K562 (cell line): ENCODE measurements around the gene ZBTB25. TPM values are rescaled to one million over a fixed set of nuclear protein-coding genes. Genes with fewer than 3 reads are reported as not detected.

Source experiments
- ATAC-seq: fragments of 200-7000 bp; cut with Tn5 transposase; 3 replicates; pipeline ENCODE4 v1.9.1; 2020; ENCODE audit warnings: moderate library complexity
- BruUV-seq: library from RNA; stranded (reverse); fragments of 400-500 nt; replicated peaks from 2 replicates; lab custom pipeline; 2021; lab: Mats Ljungman, UMichigan
- CTCF ChIA-PET: fragments of 300-600 bp; formaldehyde crosslinking; extraction: SDS; loops from one replicate; lab custom pipeline; 2021; ENCODE audit warnings: low intra/inter-chr PET ratio; lab: Yijun Ruan, JAX
- POLR2A ChIA-PET: fragments of 300-600, 350-650 bp; sonication (Branson Sonifier 250); formaldehyde crosslinking; extraction: SDS; loops from one replicate; lab custom pipeline; 2021; ENCODE audit warnings: antibody characterized with exemption, inconsistent platforms; lab: Yijun Ruan, JAX
- DNase-seq, 4 experiments: peaks; one replicate each; pipeline versions ENCODE4 v3.0.0 to v3.0.0-alpha.2; 2011 to 2018; ENCODE audit warnings: low spot score in 3 of 4, mixed read lengths in 3 of 4; ENCODE audit errors: extremely low read depth in 1 of 4
- FAIRE-seq: peaks from 2 replicates; lab custom pipeline; 2011; peaks lifted over from hg19 to GRCh38; lab: Jason Lieb, UNC
- H2AFZ ChIP-seq: 2 replicates; pipeline ENCODE4 v1.6.0; 2011; ENCODE audit warnings: low read depth, low read length, control low read depth, inconsistent platforms
- H3K27ac ChIP-seq: fragments of 200-600 bp; 3 replicates; pipeline ENCODE4 v1.8.0; 2011; ENCODE audit warnings: low read depth, mild to moderate bottlenecking, control low read depth, inconsistent platforms, low read length, moderate library complexity, mixed read lengths; ENCODE audit errors: extremely low read depth
- H3K27me3 ChIP-seq, 2 experiments: fragments of 300-600 bp in 1 of 2; 2 replicates in 1 of 2; 3 replicates in 1 of 2; pipeline versions ENCODE4 v1.6.0 to v1.8.0; 2011; ENCODE audit warnings: inconsistent platforms in 2 of 2, low read length in 2 of 2, mild to moderate bottlenecking in 1 of 2, mixed read lengths in 1 of 2, moderate library complexity in 1 of 2; ENCODE audit not compliant: control insufficient read depth in 2 of 2, insufficient read depth in 2 of 2
- H3K36me3 ChIP-seq: fragments of 300-600 bp; 3 replicates; pipeline ENCODE4 v1.8.0; 2011; ENCODE audit warnings: mild to moderate bottlenecking, low read length, inconsistent platforms; ENCODE audit not compliant: control insufficient read depth, insufficient read depth
- H3K4me1 ChIP-seq, 2 experiments: fragments of 200-600 bp in 1 of 2; replicated peaks in 1 of 2; 2 replicates in 1 of 2; 3 replicates in 1 of 2; pipeline versions ENCODE4 v1.5.1 to v1.8.0; 2011; ENCODE audit warnings: inconsistent platforms in 2 of 2, low read length in 2 of 2, mild to moderate bottlenecking in 1 of 2, mixed read lengths in 1 of 2, moderate library complexity in 1 of 2; ENCODE audit not compliant: control insufficient read depth in 2 of 2, insufficient read depth in 2 of 2
- H3K4me2 ChIP-seq: 2 replicates; pipeline ENCODE4 v1.6.1; 2011; ENCODE audit warnings: low read length, control low read depth, inconsistent platforms, mixed read lengths; ENCODE audit not compliant: insufficient read depth
- H3K4me3 ChIP-seq: fragments of 200-600 bp; sonication (generic), shearing (Covaris generic); 2 replicates; pipeline ENCODE4 v1.5.1; 2016; ENCODE audit warnings: control low read depth, inconsistent platforms
- H3K79me2 ChIP-seq: fragments of 200-600 bp; 3 replicates; pipeline ENCODE4 v1.8.0; 2011; ENCODE audit warnings: low read length, inconsistent platforms; ENCODE audit not compliant: control insufficient read depth, insufficient read depth
- H3K9ac ChIP-seq, 2 experiments: 2 replicates each; pipeline versions ENCODE4 v1.6.0 to v1.6.1; 2011; ENCODE audit warnings: low read depth in 2 of 2, low read length in 2 of 2, control low read depth in 1 of 2, inconsistent platforms in 1 of 2, mild to moderate bottlenecking in 1 of 2, mixed read lengths in 1 of 2; ENCODE audit not compliant: insufficient read depth in 1 of 2
- H3K9me1 ChIP-seq: one replicate; pipeline ENCODE4 v1.6.0; 2011; ENCODE audit warnings: inconsistent platforms, mild to moderate bottlenecking, low read length, moderate library complexity; ENCODE audit not compliant: control insufficient read depth, insufficient read depth
- H3K9me3 ChIP-seq: replicated peaks from 2 replicates; pipeline ENCODE4 v1.5.1; 2011; ENCODE audit warnings: low read depth, low read length, inconsistent platforms; ENCODE audit not compliant: control insufficient read depth, insufficient read depth
- H4K20me1 ChIP-seq: replicated peaks from 2 replicates; pipeline ENCODE4 v1.6.1; 2011; ENCODE audit warnings: low read length, inconsistent platforms, mixed read lengths; ENCODE audit not compliant: control insufficient read depth, insufficient read depth
- ILF3 ChIP-seq: fragments of 450-650 bp; IDR thresholded peaks from 2 replicates; pipeline ENCODE4 v1.6.1; 2018; ENCODE audit warnings: antibody characterized with exemption, mild to moderate bottlenecking, moderate library complexity, borderline replicate concordance
- JUNB ChIP-seq: fragments of 450-650 bp; formaldehyde crosslinking; conservative IDR thresholded peaks from 2 replicates; pipeline ENCODE4 v1.4.0; 2020; ENCODE audit warnings: mild to moderate bottlenecking
- MAZ ChIP-seq, 2 experiments: fragments of 450-650 bp in 1 of 2; sonication (generic) in 1 of 2; formaldehyde crosslinking; IDR thresholded peaks in 1 of 2; conservative IDR thresholded peaks in 1 of 2; 2 replicates each; pipeline versions ENCODE4 v1.4.0 to v1.5.0; 2020; ENCODE audit warnings: mild to moderate bottlenecking in 1 of 2, missing genetic modification reagents in 1 of 2
- MBD2 ChIP-seq: sonication (generic); IDR thresholded peaks from 2 replicates; pipeline ENCODE4 v1.6.1; 2016; ENCODE audit warnings: low read depth, borderline replicate concordance
- PRMT5 ChIP-seq: sonication (generic); formaldehyde crosslinking; IDR thresholded peaks from 2 replicates; pipeline ENCODE4 v1.5.0; 2020; ENCODE audit warnings: missing genetic modification reagents
- TCF3 ChIP-seq: sonication (generic); formaldehyde crosslinking; IDR thresholded peaks from 2 replicates; pipeline ENCODE4 v1.4.0; 2020; ENCODE audit warnings: mild to moderate bottlenecking, missing genetic modification reagents
- ZNF212 ChIP-seq: fragments of 450-650 bp; formaldehyde crosslinking; IDR thresholded peaks from 2 replicates; pipeline ENCODE4 v1.4.0; 2020; ENCODE audit warnings: mild to moderate bottlenecking
- WGBS: fragments of 100-300 bp; shearing (Covaris generic); methylation state at CpG from one replicate; pipeline ENCODE4 v1.1.6; 2016; ENCODE audit warnings: low coverage, mixed read lengths; ENCODE audit not compliant: insufficient coverage; ENCODE audit errors: missing lambda C conversion rate; 5-methylcytosine and 5-hydroxymethylcytosine counted together
- in situ Hi-C: fragments of 300-500 bp; cut with MboI; formaldehyde crosslinking; loops from 4 replicates; pipeline ENCODE4 v1.15.0; 2018; ENCODE audit warnings: inconsistent platforms, mixed read lengths
- intact Hi-C: fragments of 100-400 bp; cut with micrococcal nuclease; formaldehyde crosslinking; loops from 2 replicates; pipeline ENCODE4 v1.14.2; 2022
- polyA plus RNA-seq, 8 experiments: library from polyadenylated mRNA; depleted of rRNA in 4 of 8; stranded (reverse) in 5 of 8; unstranded in 3 of 8; fragments of >200 nt; fragmentation: Nextera tagmentation in 2 of 8; fragmentation: Illumina TruSeq in 1 of 8; extraction: Ambion mirVana in 2 of 8; extraction: Trizol in 1 of 8; gene quantifications; 2 replicates each; pipeline versions ENCODE4 v1.2.1 to v1.2.3, GENCODE V29; 2011 to 2014; ENCODE audit warnings: inconsistent platforms in 1 of 8, missing spikeins in 1 of 8
- total RNA-seq, 7 experiments: library from RNA; depleted of rRNA in 6 of 7; stranded (reverse); fragments of >200 nt in 6 of 7; fragmentation: Illumina TruSeq in 2 of 7; extraction: Trizol in 2 of 7; gene quantifications; 2 replicates each; pipeline versions ENCODE4 v1.2.1 to v1.2.3, GENCODE V29; 2011 to 2021; ENCODE audit warnings: low replicate concordance in 1 of 7
- TF ChIP-seq, protein P1 (sequence below), 2 experiments: fragments of 450-650 bp; conservative IDR thresholded peaks; 2 replicates each; pipeline ENCODE4 v1.6.1; 2017; ENCODE audit warnings: mild to moderate bottlenecking in 2 of 2, moderate library complexity in 2 of 2
- TF ChIP-seq, protein P2 (sequence below): IDR thresholded peaks from 2 replicates; pipeline ENCODE4 v1.6.1; 2011; ENCODE audit warnings: borderline replicate concordance, low read depth, mild to moderate bottlenecking, moderate library complexity, low read length; ENCODE audit not compliant: insufficient read depth, poor library complexity, severe bottlenecking
- TF ChIP-seq, protein P3 (sequence below): sonication (generic); formaldehyde crosslinking; IDR thresholded peaks from 2 replicates; pipeline ENCODE4 v1.9.0; 2022; ENCODE audit warnings: mild to moderate bottlenecking, missing genetic modification reagents
- TF ChIP-seq, protein P4 (sequence below), 2 experiments: fragments of 450-650 bp in 1 of 2; sonication (generic) in 1 of 2; formaldehyde crosslinking; conservative IDR thresholded peaks; 2 replicates each; pipeline versions ENCODE4 v1.4.0 to v1.8.1; 2020 to 2022; ENCODE audit warnings: mild to moderate bottlenecking in 1 of 2, missing genetic modification reagents in 1 of 2

ZBTB25 gene
- total and polyA plus RNA-seq, 9 of the 15 experiments (the other 6 are each of a cell fraction or from before 2014, with no cell fraction given) = 0.61 to 3.9 (median 2.3) TPM

DNA sequence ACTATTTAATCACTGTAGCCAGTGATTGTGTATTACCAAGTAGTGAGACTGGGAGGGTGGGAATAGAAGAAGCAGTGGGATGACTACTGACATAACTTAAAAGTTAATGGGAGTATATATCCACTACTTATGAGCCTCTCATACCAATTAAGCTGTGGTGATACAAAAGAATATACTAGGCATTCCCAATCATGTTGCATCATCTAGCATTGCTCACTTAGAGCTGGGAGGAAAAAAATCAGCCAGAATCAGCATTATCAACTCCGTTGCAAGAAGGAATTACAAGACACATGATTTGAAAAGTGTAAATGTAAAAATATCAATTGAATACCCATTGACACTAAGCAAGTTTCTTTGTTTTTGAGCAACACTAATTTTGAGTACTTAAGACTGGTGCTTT, 45.4 kb upstream of the ZBTB25 start:
- intact Hi-C loops = no loop called here
- no peaks in the 10 kb centered on the region for H3K36me3 ChIP-seq
- no peaks in the 10 kb centered on the region for H3K9me3 ChIP-seq
- FAIRE-seq = no peak
- no peak for DNase-seq
- no peaks in the 10 kb centered on the region for H3K79me2 ChIP-seq
- POLR2A ChIA-PET = interaction anchor here (0.6 kb wide), 1 partner anchor 510 kb away, joined by 3 read pairs; no protein-coding TSS in a partner anchor
- no peak overlapping the region for H3K27ac ChIP-seq
- no peak overlapping the region for H3K4me3 ChIP-seq
- H3K9me1 ChIP-seq = no peaks in the 10 kb centered on the region
- no TSS peak for BruUV-seq
- in situ Hi-C loops = no loop called here
- H3K4me2 ChIP-seq = no peak overlapping the region
- CTCF ChIA-PET = no interaction called here
- no peaks in the 10 kb centered on the region for H4K20me1 ChIP-seq
- peaks cover 19 to 21% of the 10 kb centered on the region in 2 experiments for H3K27me3 ChIP-seq
- TF ChIP-seq, protein P1, sequence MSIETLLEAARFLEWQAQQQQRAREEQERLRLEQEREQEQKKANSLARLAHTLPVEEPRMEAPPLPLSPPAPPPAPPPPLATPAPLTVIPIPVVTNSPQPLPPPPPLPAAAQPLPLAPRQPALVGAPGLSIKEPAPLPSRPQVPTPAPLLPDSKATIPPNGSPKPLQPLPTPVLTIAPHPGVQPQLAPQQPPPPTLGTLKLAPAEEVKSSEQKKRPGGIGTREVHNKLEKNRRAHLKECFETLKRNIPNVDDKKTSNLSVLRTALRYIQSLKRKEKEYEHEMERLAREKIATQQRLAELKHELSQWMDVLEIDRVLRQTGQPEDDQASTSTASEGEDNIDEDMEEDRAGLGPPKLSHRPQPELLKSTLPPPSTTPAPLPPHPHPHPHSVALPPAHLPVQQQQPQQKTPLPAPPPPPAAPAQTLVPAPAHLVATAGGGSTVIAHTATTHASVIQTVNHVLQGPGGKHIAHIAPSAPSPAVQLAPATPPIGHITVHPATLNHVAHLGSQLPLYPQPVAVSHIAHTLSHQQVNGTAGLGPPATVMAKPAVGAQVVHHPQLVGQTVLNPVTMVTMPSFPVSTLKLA (conservative IDR thresholded peaks at IDR 0.05) = no peak
- no peak for TF ChIP-seq PRMT5 (CRISPR knock-in tag)
- no peak for TF ChIP-seq MAZ (CRISPR knock-in tag; conservative IDR thresholded peaks at IDR 0.05 in 1 of 2, IDR thresholded peaks at IDR 0.05 in 1 of 2)
- TF ChIP-seq, protein P2, sequence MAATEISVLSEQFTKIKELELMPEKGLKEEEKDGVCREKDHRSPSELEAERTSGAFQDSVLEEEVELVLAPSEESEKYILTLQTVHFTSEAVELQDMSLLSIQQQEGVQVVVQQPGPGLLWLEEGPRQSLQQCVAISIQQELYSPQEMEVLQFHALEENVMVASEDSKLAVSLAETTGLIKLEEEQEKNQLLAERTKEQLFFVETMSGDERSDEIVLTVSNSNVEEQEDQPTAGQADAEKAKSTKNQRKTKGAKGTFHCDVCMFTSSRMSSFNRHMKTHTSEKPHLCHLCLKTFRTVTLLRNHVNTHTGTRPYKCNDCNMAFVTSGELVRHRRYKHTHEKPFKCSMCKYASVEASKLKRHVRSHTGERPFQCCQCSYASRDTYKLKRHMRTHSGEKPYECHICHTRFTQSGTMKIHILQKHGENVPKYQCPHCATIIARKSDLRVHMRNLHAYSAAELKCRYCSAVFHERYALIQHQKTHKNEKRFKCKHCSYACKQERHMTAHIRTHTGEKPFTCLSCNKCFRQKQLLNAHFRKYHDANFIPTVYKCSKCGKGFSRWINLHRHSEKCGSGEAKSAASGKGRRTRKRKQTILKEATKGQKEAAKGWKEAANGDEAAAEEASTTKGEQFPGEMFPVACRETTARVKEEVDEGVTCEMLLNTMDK = no peak
- TF ChIP-seq ZNF212 (CRISPR knock-in tag) = no peak
- TF ChIP-seq MBD2 = no peak
- no peak for TF ChIP-seq TCF3 (CRISPR knock-in tag)
- TF ChIP-seq, protein P3, sequence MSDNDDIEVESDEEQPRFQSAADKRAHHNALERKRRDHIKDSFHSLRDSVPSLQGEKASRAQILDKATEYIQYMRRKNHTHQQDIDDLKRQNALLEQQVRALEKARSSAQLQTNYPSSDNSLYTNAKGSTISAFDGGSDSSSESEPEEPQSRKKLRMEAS (CRISPR knock-in tag) = no peak
- no peak for TF ChIP-seq ILF3
- no peak for TF ChIP-seq JUNB (CRISPR knock-in tag)
- TF ChIP-seq, protein P4, sequence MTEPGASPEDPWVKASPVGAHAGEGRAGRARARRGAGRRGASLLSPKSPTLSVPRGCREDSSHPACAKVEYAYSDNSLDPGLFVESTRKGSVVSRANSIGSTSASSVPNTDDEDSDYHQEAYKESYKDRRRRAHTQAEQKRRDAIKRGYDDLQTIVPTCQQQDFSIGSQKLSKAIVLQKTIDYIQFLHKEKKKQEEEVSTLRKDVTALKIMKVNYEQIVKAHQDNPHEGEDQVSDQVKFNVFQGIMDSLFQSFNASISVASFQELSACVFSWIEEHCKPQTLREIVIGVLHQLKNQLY (CRISPR knock-in tag; conservative IDR thresholded peaks at IDR 0.05) = no peak
- WGBS = 13% methylated on average over 1 of the region's 1 CpG
- H2AFZ ChIP-seq = no peak overlapping the region
- no peak overlapping the region for H3K9ac ChIP-seq
- H3K4me1 ChIP-seq = peaks cover 0 to 7% of the 10 kb centered on the region in 2 experiments; a peak in 1 of 5 replicates
- ATAC-seq = no peak
